Sigmoid colon (tissue), 4 donors: ENCODE data around the gene NAALADL2.

ENCODE experiments used
- CTCF ChIP-seq, 4 experiments: fragments of 450-650 bp in 3 of 4; fragments of 200-600 bp in 1 of 4; IDR thresholded peaks; one replicate each; pipeline ENCODE4 v1.5.1; 2016 to 2019; ENCODE audit warnings: antibody characterized with exemption in 4 of 4, mild to moderate bottlenecking in 3 of 4, moderate library complexity in 2 of 4
- EP300 ChIP-seq, 4 donors: sonication (generic); formaldehyde crosslinking; IDR thresholded peaks; one replicate each; pipeline ENCODE4 v1.6.1; 2017; ENCODE audit warnings: antibody characterized with exemption in 4 of 4

- TF ChIP-seq EP300 (IDR thresholded peaks at IDR 0.05) (no peak), CTCF (IDR thresholded peaks at IDR 0.05) (no peak)
These were observed 355.1 kb downstream of the NAALADL2 start for GRCh38 chr3:175214216-175214615.
